Bone marrow (tissue), 2 donors: ENCODE measurements around the gene ZNF841.
"Not testable (repeated sequence)": the region's sequence is repeated elsewhere in the genome, so short reads cannot be mapped to it uniquely, and the experiment has no call there.

ENCODE experiments used
- DNase-seq, 2 donors: peaks; one replicate each; lab custom pipeline; 2025; lab: John Stamatoyannopoulos, UW

Gene ZNF841

DNA sequence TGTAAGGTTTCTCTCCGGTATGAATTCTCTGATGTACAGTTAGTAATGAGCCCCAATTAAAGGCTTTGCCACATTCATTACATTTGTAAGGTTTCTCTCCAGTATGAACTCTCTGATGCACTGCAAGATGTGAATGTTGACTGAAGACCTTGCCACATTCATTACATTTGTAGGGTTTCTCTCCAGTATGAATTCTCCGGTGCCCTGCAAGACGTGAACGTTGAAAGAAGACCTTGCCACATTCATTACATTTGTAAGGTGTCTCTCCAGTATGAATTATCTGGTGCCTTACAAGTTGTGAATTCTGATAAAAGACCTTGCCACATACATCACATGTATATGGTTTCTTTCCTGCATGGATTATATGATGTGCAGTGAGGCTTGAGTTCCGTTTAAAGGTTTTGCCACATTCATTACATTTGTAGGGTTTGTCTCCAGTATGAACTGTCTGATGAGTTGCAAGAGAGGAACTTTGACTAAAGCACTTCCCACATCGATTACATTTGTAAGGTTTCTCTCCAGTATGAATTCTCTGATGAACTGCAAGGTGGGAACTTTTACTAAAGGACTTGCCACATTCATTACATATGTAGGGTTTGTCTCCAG, 29.2 kb downstream of the ZNF841 start:
- DNase-seq: no peak

DNA sequence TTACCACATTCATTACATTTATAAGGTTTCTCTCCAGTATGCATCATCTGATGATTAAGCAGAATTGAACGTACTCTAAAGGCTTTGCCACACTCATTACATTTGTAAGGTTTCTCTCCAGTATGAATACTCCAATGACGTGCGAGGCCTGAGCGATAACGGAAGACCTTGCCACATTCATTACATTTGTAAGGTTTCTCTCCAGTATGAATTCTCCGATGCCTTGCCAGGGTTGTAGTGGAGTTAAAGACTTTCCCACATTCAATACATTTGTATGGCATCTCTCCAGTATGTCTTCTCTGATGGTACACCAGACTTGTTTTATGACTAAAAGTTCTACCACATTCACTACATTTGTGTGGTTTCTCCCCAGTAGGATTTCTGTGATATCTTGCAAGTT, 30.2 kb downstream of the ZNF841 start:
- no peak for DNase-seq

DNA sequence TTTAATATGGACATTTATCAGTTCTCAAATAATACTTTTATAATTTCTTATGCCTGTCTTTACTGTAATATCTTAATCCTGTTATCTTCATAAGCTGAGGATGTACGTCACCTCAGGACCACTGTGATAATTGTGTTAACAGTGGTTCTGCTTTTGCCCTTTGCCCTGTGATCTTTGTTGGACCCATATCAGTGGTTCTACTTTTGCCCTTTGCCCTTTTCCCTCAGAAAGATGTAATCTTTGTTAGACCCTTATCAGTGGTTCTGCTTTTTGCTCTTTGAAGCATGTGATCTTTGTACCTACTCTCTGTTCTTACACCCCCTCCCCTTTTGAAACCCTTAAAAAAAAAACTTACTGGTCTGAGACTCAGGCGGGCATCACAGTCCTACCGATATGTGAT, 39.1 kb downstream of the ZNF841 start:
- not testable (repeated sequence) for DNase-seq

DNA sequence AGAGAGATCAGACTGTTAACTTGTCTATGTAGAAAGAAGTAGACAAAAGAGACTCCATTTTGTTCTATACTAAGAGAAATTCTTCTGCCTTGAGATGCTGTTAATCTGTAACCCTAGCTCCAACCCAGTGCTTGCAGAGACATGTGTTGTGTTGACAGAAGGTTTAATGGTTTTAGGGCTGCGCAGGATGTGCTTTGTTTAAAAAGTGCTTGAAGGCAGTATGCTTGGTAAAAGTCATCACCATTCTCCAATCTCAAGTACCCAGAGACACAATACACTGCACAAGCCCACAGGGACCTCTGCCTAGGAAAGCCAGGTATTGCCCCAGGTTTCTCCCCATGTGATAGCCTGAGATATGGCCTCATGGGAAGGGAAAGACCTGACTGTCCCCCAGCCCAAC, 43.8 kb downstream of the ZNF841 start:
- DNase-seq: not testable (repeated sequence)

DNA sequence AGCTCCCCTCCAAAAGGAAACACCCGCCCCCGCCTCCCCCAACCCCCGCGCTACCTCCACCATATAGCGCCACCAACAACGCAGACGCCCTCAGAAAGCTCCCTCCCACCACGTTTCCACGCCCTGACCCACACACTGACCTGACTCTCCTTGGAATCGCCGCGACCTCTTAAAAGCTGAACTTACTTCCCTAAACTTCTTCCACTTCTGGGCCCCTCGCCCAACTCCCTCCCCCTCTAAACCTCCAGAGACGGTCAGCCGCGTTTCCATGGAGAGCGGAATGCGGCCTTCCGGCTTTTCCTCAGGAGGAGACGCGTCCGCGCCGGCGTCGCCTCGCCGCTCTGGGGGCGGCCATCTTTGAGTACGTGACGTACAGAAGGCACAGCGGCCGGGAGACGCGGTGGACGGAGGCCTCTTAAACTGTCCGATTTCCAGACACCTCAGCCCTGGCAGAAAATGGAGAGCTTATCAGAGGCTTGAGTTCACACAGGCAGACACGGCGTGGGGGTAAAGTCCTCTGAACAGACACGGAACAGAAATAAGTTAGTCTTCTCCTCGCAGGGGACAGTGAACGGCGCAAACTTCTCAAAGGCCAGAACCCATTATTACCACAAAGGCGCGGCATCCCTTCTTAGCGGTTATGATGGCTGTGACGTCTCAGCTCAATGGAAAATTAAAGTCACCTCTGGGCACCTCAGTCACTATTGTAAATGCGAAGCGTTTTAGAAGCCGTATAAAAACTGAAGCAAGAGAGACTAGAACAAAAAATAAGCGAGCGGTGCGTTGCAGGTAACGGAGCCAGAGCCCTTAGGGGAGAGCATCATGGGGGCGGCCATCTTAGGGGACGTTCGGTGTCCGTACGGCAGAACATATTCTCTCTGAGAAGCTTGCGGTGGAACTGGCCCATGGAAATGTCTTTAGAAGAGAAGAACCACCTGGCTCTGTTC, 46.7 kb downstream of the ZNF841 start, which contains the start of gene ZNF432:
Gene ZNF432 (minus strand): TSS at position 284 of the 947 bp plus-strand sequence. CDS start 1,970 bp downstream, outside the sequence.
- peak; percentile 81 to 85 for DNase-seq

DNA sequence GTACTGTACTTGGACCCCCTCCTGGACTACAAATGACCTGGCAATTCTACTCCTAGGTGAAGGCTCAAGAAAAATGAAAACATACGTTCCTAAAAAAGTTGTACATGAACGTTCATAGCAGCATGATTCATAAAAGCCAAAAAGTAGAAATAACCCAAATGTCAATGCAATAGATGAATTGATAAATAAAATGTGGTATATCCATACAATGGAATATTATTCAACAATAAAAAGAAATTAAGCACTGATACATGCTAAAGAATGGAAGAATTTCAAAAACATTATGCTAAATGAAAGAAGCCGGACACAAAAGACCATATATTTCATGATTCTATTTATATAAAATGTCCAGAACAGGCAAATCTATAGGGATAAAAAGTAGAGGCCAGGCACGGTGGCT, 56.4 kb downstream of the ZNF841 start:
- DNase-seq: no peak

DNA sequence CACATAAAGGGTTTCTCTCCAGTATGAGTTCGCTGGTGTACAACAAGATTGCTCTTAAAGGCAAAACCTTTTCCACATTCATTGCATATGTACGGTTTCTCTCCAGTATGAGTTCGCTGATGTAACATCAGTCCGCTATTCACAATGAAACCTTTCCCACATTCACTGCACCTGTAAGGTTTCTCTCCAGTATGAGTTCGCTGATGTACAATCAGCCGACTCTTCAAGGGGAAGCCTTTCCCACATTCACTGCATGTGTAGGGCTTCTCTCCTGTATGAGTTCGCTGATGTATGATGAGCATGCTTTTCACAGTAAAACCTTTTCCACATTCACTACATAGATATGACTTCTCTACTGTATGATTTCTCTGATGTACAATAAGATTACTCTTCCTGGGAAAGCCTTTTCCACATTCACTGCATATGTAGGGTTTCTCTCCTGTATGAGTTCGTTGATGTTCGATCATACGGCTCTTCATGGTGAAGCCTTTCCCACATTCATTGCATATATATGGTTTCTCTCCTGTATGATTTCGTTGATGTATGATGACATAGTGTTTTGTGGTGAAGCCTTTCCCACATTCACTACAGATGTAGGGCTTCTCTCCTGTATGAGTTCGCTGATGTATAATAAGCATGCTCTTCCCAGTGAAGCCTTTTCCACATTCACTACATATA, 61.4 kb downstream of the ZNF841 start:
- DNase-seq: no peak

DNA sequence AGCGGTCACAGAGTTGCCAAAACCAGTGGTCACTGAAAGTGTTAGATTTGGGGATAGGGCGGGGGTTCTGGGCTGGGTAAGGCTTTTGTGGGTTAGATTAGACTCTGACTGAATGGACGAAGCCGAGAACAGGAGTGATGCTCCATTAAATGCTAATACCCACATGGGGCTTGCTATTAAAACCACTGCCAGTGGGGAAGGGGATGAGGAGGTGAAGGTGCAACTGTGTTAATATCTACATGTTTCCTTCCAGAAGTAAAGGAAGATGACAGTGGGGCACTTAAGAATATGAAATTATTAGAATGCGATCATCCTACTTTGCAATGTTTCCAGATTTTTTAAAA, 66.8 kb downstream of the ZNF841 start:
- DNase-seq: peak in 1 of 2 donors; percentile 43

DNA sequence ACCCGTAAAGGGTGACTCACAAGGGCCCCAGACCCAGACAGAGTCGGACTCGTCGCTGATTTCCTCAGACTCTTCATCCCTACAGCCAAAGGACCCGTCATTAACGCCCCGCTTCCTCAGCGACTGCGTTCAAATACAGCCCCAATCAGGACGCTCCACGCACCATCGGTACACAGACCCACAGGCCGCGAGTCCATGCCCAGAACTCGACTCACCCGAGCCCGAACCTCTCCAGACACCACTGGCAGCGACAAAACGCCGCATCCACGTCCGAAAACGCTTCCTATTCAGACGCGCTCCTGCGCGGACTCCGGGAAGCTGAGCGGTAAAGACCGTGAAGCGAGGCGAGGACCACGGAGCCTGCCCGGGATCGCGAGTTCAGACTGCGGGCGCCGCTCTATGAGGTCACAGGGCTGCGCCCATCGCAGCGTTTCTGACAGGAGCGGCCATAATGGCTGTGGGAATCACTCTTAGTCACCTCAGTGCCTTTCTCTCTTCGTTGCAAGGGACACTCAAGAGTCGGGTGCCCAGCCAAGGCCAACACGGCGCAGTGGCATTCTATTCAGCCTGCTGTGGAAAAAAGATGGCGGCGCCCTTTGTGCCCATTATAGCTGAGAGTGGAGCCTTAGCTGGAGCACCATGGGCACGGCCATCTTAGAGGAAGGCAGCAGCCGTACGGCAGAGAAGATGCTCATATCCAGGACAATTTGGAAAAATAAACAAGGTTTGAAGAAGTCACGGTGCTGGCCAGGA, 67.4 kb downstream of the ZNF841 start, which contains the start of gene ZNF614:
Gene ZNF614 (minus strand): TSS at position 353 of the 753 bp plus-strand sequence. CDS start 2,634 bp downstream, outside the sequence.
- DNase-seq: peak; percentile 77 to 85

DNA sequence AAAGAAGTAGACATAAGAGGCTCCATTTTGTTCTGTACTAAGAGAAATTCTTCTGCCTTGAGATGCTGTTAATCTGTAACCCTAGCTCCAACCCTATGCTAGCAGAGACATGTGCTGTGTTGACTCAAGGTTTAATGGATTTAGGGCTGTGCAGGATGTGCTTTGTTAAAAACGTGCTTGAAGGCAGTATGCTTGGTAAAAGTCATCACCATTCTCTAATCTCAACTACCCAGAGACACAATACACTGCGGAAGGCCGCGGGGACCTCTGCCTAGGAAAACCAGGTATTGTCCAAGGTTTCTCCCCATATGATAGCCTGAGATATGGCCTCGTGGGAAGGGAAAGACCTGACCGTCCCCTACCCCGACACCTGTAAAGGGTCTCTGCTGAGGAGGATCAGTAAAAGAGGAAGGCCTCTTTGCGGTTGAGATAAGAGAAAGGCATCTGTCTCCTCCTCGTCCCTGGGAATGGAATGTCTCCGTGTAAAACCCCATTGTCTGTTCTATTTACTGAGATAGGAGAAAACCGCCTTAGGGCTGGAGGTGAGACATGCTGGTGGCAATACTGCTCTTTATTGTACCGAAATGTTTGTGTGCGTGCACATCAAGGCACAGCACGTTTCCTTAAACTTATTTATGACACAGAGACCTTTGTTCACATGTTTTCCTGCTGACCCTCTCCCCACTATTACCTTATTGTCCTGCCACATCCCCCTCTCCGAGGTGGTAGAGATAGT, 69.1 kb downstream of the ZNF841 start:
- not testable (repeated sequence) for DNase-seq

DNA sequence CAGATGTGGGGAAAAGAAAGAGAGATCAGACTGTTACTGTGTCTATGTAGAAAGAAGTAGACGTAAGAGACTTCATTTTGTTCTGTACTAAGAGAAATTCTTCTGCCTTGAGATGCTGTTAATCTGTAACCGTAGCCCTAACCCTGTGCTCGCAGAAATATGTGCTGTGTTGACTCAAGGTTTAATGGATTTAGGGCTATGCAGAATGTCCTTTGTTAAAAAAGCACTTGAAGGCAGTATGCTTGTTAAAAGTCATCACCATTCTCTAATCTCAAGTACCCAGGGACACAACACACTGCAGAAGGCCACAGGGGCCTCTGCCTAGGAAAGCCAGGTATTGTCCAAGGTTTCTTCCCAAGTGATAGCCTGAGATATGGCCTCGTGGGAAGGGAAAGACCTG, 71.1 kb downstream of the ZNF841 start:
- DNase-seq: not testable (repeated sequence)

DNA sequence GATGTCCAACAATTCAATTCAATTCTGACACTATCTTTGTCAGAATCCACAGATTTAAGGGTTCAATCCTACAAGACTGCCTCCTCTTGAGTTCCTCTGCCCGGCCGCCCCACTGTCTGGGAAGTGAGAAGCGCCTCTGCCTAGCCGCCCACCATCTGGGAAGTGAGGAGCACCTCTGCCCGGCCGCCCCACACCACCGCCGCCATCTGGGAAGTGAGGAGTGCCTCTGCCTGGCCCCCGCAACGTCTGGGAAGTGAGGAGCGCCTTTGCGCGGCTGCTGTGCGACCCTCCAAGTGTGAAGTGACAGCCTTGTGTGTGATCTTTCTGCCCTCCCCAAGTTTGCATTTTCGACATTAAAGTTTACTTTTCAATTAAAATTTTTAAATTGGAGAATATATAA, 73.4 kb downstream of the ZNF841 start:
- no peak for DNase-seq

DNA sequence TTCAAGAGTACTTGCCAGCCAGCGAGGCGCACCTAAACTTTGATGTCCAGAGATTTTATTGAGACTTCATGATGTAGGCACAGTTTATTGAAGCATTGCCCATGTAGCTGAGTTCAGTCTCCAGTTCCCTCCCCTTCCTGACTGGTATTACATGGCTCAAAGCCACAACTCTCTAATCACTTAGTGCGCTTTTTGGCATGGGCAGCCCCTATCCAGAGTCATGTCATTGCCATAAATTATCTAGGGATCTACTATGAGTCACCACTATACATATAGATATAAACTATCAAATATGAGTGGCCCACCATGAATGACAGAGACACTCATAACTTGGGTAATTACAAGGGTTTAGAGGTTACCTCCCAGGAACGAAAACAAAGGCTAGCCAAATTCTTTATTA, 75.1 kb downstream of the ZNF841 start:
- DNase-seq: no peak
